HG02852 (cell line): ENCODE measurements around the gene MACROD2.
A peak's percentile ranks its signal among the peaks of the same experiment; 100 is the strongest.

Experiments
- ATAC-seq: cut with Tn5 transposase; IDR thresholded peaks from one replicate; pipeline ENCODE4 v1.9.1; 2021; ENCODE audit warnings: mild to moderate bottlenecking, moderate library complexity; ENCODE audit not compliant: unreplicated experiment

MACROD2 gene

GRCh38 chr20:14885661-14886060 lies 890.3 kb downstream of the MACROD2 start:
- ATAC-seq = no peak

- ATAC-seq = no peak
These were observed 892.8 kb downstream of the MACROD2 start for GRCh38 chr20:14888134-14888533.

- no peak for ATAC-seq
These were observed 894.4 kb downstream of the MACROD2 start for GRCh38 chr20:14889496-14890255.

GRCh38 chr20:14890713-14891112 lies 895.4 kb downstream of the MACROD2 start:
- ATAC-seq = no peak

DNA sequence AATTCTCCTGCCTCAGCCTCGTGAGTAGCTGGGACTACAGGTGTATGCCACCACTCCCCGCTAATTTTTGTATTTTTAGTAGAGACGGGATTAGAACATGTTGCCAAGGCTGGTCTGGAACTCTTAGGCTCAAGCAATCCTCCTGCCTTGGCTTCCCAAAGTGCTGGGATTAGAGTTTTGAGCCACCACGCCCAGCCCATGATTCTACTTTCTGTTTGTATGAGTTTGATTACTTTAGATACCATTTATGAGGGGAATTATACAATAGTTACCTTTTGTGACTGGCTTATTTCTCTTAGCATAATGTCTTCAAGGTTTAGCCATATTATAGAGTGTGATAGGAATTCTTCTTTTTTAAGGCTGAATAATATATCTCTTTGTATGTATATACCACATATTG lies 897.5 kb downstream of the MACROD2 start:
- no peak for ATAC-seq

DNA sequence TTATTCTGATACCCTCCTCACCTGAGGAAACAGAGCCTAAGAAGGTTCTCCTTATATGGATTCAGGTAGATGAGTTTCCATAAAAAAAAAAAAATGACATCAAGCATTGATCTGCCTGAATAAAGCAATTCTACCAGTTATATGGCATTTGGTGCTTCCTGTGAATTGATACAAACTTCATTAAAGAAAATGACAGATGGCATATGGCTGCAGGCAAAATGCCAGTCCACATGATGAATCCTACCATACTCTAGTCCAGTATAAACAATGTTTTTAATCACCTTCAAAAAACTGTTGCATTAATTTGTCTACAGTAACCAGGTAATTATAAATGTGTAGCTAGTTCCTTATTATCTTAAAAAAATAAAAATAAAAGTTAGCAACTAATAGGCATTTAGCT lies 901.3 kb downstream of the MACROD2 start:
- no peak for ATAC-seq

GRCh38 chr20:14897608-14898007 lies 902.3 kb downstream of the MACROD2 start:
- no peak for ATAC-seq

GRCh38 chr20:14902432-14903089 lies 907.2 kb downstream of the MACROD2 start:
- ATAC-seq = peak; percentile 92

- ATAC-seq = no peak
These were observed 911.7 kb downstream of the MACROD2 start for GRCh38 chr20:14906908-14907434.

DNA sequence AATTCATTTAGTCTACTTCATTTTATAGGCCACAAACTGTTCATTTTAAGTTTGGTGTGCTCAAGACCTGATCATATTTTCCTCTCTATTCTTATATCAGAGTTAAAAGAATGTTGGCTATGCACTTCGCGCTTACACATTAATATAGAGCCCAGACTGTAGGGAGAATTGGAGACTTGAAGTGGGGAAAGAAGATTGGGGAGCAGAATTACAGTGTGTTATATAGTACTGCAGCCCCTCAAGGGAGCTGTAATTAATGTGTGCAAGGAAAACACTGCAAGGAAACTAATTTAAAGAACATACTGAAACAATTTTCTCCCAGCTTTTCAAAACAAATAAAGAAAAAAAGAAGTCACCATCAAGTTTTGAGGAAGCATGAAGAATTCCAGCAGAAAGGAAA lies 914.8 kb downstream of the MACROD2 start:
- ATAC-seq = no peak

DNA sequence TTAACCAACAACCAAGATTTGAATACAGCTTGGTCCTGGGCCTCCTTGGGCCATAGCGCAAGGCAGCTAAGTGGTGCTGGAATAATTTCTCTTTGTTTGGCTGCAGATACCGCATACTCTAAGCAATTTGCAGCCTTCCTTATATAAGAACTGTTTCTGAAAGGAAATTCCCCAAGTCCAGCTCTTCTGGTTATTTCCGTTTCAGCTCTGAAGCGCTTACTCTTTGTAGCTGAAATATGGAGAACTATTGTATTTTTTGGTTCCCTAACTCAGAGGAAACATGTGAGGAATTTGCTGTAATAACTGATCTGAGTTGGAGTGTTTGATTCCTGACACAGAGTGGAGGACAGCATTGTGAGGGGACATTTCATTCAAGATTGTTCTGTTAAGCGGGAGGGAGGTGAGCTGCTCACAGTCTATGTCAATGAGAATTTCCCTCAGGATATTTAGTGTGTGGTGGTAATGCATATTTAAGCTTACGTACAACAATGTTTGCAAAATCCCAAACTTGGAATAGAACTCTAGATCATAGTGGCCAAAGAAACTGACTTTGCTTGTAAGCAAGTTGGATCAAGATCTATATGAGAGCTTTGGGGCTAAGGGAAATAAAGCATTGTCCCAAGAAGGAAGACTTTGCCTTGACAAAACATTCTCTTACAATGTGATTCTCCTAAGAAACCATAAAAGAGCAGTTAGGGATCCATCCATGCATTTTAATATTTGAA lies 918.7 kb downstream of the MACROD2 start:
- no peak for ATAC-seq

GRCh38 chr20:14914633-14915032 lies 919.3 kb downstream of the MACROD2 start:
- no peak for ATAC-seq

DNA sequence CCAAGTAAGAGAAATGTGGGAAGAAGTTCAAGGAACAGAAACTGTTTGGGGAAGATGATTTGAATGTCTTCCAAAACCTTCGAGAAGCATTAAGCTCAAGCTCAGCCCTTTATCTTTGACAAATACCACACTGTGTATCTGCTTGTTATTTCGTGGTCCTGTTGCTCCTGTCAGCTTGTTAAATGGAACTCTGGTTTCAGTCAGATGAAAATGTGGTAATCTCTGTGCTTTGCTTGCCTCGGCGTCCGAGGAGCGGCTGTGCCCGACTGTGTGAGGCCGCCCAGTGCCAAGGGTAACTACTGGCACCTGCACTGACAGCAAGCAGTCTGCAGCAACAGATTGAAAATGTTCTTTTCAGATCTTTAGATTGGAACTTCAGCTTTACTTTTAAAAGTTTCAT lies 920.0 kb downstream of the MACROD2 start:
- ATAC-seq = no peak

DNA sequence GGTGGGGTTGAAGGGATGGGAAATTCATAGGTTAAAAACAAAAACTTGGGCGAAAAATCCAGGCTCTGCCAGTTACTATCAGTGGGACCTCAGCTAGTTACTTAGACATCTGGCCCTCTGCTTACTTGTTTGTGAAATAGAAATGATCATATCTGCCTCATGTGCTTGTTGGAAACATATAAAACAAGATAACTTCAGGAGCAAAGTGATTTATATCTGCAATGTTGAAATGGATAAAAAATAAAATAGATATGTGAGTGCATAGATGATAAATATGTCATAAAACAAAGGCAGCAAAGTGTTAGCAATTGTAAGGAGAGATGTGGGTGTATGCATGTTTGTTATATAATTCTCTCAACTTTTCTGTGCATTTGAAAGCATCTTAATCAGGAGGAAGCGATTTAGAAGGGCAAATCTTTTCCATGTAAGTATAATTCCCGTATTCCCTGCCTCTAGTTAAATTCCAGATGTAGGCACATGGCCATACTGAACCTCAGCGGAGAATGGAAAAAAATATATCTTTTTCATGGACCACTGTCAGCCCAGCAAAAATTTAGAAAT lies 921.1 kb downstream of the MACROD2 start:
- no peak for ATAC-seq

- ATAC-seq = no peak
These were observed 923.0 kb downstream of the MACROD2 start for GRCh38 chr20:14918281-14918680.

DNA sequence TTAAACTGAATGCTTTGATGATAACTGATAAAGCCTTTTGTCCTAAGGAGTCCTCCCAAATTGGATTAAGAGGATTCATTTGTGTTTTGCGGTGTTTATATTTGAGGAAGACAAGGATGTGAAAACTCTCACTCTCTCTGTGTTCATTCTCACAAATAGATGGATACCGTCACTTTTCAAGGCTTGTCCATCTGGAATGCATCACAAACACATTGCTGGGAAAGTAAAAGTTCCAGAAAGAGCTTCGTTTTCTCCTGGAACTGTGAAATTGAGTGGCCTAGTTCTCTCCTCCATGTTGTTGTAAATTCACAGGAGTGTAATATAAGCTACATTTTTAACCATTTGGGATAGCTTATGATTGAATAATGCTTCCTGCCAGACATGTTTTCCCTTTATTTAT lies 923.7 kb downstream of the MACROD2 start:
- ATAC-seq = no peak

- no peak for ATAC-seq
These were observed 924.3 kb downstream of the MACROD2 start for GRCh38 chr20:14919501-14920081.

DNA sequence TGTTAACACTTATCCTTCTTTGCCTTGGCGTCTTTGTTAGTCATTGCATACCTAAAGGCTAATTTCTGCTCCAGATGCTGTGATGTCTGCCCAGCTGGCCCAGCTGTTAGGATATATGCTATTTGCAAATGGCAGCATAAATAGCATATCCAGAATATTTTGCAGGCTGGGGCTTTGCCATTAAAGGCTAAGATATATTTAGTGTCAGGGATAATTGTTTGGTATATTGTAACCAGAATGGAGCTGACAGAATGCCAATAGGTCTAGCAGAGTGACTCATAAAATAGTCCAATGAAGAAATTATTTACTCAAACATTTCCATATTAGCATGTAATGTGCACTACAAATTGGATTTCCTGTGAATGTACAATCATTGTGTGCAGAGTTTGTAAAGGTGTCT lies 926.2 kb downstream of the MACROD2 start:
- ATAC-seq = no peak

DNA sequence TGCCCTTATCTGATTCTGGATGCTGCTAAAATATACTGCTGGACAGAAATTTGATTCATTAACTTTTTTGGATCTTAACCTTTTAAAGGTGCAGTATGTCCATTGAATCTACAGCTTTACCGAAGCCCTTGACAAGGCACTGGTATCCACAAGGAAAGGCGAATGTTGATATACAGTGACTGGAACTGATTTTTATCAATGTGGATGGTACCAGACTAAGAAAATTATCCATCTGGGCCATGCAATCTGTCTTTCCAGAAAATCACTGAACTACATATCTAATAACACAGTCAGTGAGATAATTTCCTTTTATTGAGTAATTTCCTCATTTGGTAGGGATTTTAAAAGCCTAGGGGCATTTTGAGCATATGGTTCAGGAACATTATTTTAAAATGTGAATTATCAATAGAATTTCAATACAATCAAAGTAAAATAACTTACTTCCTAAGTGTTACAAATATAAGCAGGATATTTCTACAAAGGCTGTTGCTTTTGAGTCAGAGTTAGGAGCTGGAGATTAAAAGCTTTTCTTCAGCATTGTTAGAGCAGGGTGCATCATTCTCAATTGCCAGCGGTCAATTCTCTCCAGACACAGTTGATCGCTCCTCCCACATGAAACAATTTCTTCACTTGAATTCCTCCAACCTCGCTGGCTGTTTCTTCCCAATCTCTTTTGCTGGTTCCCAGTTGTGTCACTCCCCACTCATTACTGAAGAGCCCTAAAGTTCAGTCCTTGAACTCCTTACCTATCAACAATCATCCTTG lies 927.4 kb downstream of the MACROD2 start:
- no peak for ATAC-seq

DNA sequence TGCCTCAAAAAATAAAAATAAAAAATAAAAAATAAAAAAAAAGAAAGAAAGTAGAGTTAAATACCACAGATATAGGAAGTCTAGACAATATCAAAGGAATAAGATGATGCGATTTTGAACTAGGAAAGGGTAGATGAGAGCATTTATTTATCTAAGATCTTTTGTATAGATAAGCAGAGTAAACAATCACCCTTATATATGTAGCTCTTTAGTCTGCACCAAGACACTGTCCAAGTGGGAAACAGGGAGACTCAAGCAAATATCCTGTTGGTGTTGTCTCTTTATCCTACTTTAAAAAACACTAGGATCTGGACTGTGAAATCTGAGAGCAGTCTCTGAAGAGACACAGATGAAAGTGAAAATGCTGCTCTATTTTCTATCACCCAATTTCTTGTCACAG lies 929.1 kb downstream of the MACROD2 start:
- no peak for ATAC-seq
